ENCODE data around the gene DPAGT1.

DNA sequence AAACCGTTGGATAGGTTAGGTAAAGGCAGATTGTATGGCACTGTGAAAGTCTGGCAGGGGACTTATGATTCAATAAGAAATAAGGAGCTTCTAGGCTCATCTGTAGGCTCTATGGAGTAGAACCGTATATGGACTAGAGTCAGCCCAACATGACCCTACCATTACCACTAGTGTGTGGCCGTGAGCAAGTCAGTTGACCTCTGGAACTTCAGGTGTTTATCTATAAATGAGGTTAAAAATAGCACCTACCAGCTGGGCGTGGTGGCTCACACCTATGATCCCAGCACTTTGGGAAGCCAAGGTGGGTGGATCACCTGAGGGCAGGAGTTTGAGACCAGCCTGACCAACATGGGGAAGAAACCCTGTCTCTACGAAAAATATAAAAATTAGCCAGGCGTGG is 24.2 kb upstream of the DPAGT1 start:
- TF ChIP-seq, protein P1, sequence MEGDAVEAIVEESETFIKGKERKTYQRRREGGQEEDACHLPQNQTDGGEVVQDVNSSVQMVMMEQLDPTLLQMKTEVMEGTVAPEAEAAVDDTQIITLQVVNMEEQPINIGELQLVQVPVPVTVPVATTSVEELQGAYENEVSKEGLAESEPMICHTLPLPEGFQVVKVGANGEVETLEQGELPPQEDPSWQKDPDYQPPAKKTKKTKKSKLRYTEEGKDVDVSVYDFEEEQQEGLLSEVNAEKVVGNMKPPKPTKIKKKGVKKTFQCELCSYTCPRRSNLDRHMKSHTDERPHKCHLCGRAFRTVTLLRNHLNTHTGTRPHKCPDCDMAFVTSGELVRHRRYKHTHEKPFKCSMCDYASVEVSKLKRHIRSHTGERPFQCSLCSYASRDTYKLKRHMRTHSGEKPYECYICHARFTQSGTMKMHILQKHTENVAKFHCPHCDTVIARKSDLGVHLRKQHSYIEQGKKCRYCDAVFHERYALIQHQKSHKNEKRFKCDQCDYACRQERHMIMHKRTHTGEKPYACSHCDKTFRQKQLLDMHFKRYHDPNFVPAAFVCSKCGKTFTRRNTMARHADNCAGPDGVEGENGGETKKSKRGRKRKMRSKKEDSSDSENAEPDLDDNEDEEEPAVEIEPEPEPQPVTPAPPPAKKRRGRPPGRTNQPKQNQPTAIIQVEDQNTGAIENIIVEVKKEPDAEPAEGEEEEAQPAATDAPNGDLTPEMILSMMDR (IDR thresholded peaks at IDR 0.05): no peak
- TF ChIP-seq POLR2A (IDR thresholded peaks at IDR 0.05) (no peak), POLR2AphosphoS5 (IDR thresholded peaks at IDR 0.05; ENCODE audit: insufficient read depth in 1 of 2, low read depth in 1 of 2) (no peak)
